ENCODE results near the gene CLCN6. TPM values are rescaled to one million over a fixed set of nuclear protein-coding genes. Genes with fewer than 3 reads are reported as not detected.

The CLCN6 gene
- total RNA-seq, 1 experiment from 2014 or later: 48.1 TPM

DNA sequence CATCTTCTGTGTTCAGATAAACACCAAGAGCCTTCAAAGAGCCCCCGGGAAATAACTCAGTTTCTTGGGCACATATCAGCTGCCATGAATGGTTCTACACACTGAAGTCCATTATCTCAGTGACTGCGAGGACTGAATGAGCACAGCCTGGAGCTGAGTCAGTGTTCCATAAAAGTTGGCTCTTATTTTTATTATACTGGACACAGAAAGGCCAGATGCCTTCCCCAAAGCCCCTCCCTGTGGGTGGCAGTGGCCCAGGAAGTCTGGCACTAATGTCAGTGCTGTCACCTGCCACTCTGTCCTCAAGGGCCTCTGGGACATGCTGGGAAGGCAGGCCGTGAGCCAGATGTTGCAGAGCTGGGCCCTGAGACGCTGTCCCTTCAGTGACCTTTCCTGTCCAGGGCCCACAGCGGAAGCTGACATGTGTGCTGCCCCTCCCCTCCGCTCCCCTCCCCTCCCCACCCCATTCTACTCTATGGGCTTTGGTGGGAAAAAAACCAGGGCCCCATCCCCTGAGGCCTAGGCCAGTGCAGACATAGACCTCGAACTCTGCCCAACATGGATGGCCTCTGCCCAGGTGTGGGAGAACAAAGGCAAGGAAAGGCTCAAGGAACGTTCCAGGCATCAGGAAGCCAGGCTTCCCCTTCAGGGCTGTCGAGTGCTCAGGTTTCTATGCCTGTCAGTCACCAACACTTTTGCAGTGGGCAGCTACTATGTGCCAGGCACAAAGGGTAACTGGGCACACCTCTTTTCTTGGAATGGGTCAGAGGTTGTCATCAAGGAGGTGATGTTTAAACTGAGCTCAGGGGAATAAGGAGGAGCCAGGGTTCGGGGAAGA lies 75.1 kb downstream of the CLCN6 start:
- Histone ChIP-seq H3K9me3 (ENCODE audit: low read depth, low read length, poor library complexity, severe bottlenecking) (no peaks in the 10 kb centered on the region), H3K4me1 (ENCODE audit: insufficient read depth, low read length, poor library complexity, severe bottlenecking) (no peaks in the 10 kb centered on the region), H3K36me3 (ENCODE audit: insufficient read depth, low read length, poor library complexity, severe bottlenecking) (no peaks in the 10 kb centered on the region), H3K27ac (ENCODE audit: low read depth, low read length, poor library complexity, severe bottlenecking) (no peak overlapping the region), H3K4me3 (ENCODE audit: low read depth, low read length, poor library complexity, severe bottlenecking) (no peak overlapping the region), H3K27me3 (replicated peaks; ENCODE audit: insufficient read depth, low read depth, low read length, poor library complexity) (peaks cover 34% of the 10 kb centered on the region)
- no TSS peak for BruUV-seq (replicated peaks)
- ChIA-PET CTCF (no interaction called here), POLR2A (ENCODE audit: low non-redundant PET) (no interaction called here)
- intact Hi-C loops (cut with micrococcal nuclease; ENCODE audit: unreplicated experiment): no loop called here
- DNase-seq (ENCODE audit: low spot score): no peak
- no peak for TF ChIP-seq EZH2 (IDR thresholded peaks at IDR 0.05; ENCODE audit: borderline replicate concordance, low read depth, low read length, poor library complexity, severe bottlenecking)
- TF ChIP-seq, protein P1, sequence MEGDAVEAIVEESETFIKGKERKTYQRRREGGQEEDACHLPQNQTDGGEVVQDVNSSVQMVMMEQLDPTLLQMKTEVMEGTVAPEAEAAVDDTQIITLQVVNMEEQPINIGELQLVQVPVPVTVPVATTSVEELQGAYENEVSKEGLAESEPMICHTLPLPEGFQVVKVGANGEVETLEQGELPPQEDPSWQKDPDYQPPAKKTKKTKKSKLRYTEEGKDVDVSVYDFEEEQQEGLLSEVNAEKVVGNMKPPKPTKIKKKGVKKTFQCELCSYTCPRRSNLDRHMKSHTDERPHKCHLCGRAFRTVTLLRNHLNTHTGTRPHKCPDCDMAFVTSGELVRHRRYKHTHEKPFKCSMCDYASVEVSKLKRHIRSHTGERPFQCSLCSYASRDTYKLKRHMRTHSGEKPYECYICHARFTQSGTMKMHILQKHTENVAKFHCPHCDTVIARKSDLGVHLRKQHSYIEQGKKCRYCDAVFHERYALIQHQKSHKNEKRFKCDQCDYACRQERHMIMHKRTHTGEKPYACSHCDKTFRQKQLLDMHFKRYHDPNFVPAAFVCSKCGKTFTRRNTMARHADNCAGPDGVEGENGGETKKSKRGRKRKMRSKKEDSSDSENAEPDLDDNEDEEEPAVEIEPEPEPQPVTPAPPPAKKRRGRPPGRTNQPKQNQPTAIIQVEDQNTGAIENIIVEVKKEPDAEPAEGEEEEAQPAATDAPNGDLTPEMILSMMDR (conservative IDR thresholded peaks at IDR 0.05; ENCODE audit: low read depth, low read length): no peak

GRCh38 chr1:11881749-11882441 lies 75.9 kb downstream of the CLCN6 start:
- ChIA-PET POLR2A (ENCODE audit: low non-redundant PET) (no interaction called here), CTCF (no interaction called here)
- no peak for DNase-seq (ENCODE audit: low spot score)
- BruUV-seq (replicated peaks): no TSS peak
- Histone ChIP-seq H3K36me3 (ENCODE audit: insufficient read depth, low read length, poor library complexity, severe bottlenecking) (no peaks in the 10 kb centered on the region), H3K4me1 (ENCODE audit: insufficient read depth, low read length, poor library complexity, severe bottlenecking) (no peaks in the 10 kb centered on the region), H3K9me3 (ENCODE audit: low read depth, low read length, poor library complexity, severe bottlenecking) (no peaks in the 10 kb centered on the region), H3K27ac (ENCODE audit: low read depth, low read length, poor library complexity, severe bottlenecking) (no peak overlapping the region), H3K27me3 (replicated peaks; ENCODE audit: insufficient read depth, low read depth, low read length, poor library complexity) (peaks cover 30% of the 10 kb centered on the region), H3K4me3 (ENCODE audit: low read depth, low read length, poor library complexity, severe bottlenecking) (no peak overlapping the region)
- intact Hi-C loops (cut with micrococcal nuclease; ENCODE audit: unreplicated experiment): no loop called here
- TF ChIP-seq EZH2 (IDR thresholded peaks at IDR 0.05; ENCODE audit: borderline replicate concordance, low read depth, low read length, poor library complexity, severe bottlenecking): no peak
- TF ChIP-seq, protein P1 (conservative IDR thresholded peaks at IDR 0.05; ENCODE audit: low read depth, low read length): no peak

DNA sequence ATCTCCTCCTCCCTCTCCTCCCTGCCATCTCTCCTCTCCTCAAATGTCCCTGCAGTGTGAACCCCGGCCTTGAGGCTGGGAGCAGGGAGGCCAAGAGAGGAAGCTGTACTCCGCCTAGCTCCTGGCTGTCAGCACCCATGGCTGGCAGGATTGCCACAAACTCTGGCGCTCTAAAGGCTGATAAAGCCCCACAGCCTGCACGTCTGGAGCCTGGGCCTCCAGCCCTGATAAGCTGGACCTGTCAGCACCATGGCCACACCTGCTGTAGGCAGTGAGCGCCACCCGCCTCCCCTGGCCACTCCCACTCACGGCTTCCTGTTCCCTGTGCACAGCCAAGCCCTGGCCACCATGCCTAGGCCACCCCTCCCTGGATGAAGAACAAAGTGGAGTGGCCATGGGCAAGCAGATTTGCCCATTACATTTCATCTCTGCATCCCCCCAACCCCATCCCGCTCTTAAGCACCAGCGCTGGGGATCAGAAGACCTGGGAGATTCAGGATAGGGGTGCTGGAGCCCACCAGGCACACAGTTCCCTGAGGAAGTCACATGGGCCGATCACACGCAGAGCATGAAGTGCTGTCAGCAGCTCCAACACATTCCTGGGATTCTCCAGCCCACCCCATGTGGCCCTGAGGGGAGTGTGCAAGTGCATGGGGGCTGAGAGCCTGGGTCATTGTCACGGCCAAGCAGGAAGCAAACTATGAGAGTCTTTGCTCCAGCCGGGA lies 77.0 kb downstream of the CLCN6 start:
- no peaks in the 10 kb centered on the region for H3K36me3 ChIP-seq (ENCODE audit: insufficient read depth, low read length, poor library complexity, severe bottlenecking)
- peaks cover 20% of the 10 kb centered on the region for H3K27me3 ChIP-seq (replicated peaks; ENCODE audit: insufficient read depth, low read depth, low read length, poor library complexity)
- DNase-seq (ENCODE audit: low spot score): no peak
- no peak for TF ChIP-seq EZH2 (IDR thresholded peaks at IDR 0.05; ENCODE audit: borderline replicate concordance, low read depth, low read length, poor library complexity, severe bottlenecking)
- TF ChIP-seq, protein P1 (conservative IDR thresholded peaks at IDR 0.05; ENCODE audit: low read depth, low read length): no peak
- no peaks in the 10 kb centered on the region for H3K9me3 ChIP-seq (ENCODE audit: low read depth, low read length, poor library complexity, severe bottlenecking)
- no peak overlapping the region for H3K4me3 ChIP-seq (ENCODE audit: low read depth, low read length, poor library complexity, severe bottlenecking)
- intact Hi-C loops (cut with micrococcal nuclease; ENCODE audit: unreplicated experiment): no loop called here
- H3K4me1 ChIP-seq (ENCODE audit: insufficient read depth, low read length, poor library complexity, severe bottlenecking): no peaks in the 10 kb centered on the region
- ChIA-PET POLR2A (ENCODE audit: low non-redundant PET) (no interaction called here), CTCF (no interaction called here)
- no peak overlapping the region for H3K27ac ChIP-seq (ENCODE audit: low read depth, low read length, poor library complexity, severe bottlenecking)
- BruUV-seq (replicated peaks): no TSS peak

Measured in A673 (cell line).